Measurements from ENCODE around the gene CYP19A1.
A peak's percentile ranks its signal among the peaks of the same experiment; 100 is the strongest.

Gene CYP19A1

DNA sequence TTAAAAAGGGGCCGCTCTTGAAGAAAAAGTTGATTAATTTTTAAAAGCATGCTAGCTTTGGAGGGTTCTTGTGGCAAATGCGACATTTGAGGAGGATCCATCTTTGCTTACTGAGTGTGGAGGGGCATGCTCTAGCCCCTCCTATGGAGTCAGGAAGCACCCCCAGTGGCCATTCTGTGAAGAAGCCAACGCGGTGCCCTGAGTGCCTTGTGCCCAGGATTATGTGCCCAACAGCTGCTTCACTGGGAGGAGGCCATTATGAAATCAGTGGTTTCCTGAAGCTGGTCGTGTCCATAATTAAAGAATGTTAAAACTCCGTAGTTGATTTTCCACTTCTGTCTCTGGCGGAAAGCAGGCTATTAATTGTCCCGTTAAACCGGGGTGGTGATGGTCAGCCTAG lies 174.6 kb downstream of the CYP19A1 start:
- Histone ChIP-seq H3K4me1 (peaks cover 10 to 34% (median 14%) of the 10 kb centered on the region in 10 experiments), H3K36me3 (no peaks in the 10 kb centered on the region), H3K9ac (0 out of 22 replicates have a peak overlapping the region, but pooled peaks of 2 of the 11 experiments have one; percentile 36 to 41), H3K27ac (peak overlapping the region in 4 of 11 experiments; percentile 34 to 61 (median 41); a peak in 6 of 22 replicates), H3K9me3 (replicated peaks in 1 of 11) (no peaks in the 10 kb centered on the region), H4K20me1 (no peaks in the 10 kb centered on the region), H3K27me3 (no peaks in the 10 kb centered on the region), H3K4me2 (peak overlapping the region; percentile 34 to 89 (median 58)), H3K4me3 (no peak overlapping the region)
- TF ChIP-seq Cebpa-rat (IDR thresholded peaks at IDR 0.05): no peak

DNA sequence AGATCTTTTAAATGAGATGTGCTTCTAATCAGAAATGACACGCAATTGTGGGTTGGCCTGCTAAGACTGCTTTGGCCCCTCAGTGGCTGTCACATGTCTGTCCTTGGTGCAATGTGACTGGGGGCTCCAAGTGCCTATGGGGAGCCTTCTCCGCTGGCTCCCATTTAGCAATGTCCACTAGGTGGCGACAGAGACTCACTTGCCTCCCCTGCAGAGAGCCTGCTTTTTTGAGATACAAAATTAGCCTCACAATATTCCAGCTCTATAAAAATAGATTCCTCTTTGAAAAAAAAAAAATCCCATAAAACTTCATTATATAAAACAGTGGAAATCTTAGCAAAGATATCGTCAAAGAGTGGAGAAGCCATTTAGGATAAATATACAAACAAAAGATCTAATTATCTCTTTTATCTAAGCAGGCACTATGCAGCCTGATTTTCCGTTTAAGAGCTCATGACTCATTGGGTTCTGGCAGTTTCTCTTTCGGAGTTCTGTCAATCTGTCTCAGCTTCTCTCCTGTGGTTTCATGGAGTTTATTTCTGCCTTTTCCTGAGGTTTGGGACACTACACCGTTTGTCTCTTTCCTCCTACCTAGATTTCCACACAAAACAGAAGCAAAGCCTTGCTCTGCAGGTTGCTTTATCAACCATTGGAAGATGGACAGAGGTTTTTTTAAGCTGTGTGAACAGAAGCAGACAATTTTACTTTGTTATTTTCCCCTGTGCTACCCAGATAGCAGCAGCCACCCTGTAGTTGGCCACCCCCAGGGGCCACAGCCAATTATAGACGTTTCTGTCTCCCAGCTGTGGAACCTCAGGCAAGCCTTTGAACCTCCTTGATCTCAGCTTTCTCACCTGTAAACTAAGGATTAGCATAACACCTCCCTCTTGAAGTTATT lies 175.3 kb downstream of the CYP19A1 start:
- Histone ChIP-seq H3K4me1 (peaks cover 10 to 34% (median 14%) of the 10 kb centered on the region in 10 experiments), H3K4me3 (peak overlapping the region in 4 of 10 experiments; percentile 9 to 16 (median 10); a peak in 5 of 20 replicates), H3K9me3 (replicated peaks in 1 of 11) (no peaks in the 10 kb centered on the region), H3K27ac (peak overlapping the region in 10 of 11 experiments; percentile 3 to 61 (median 34); a peak in 16 of 22 replicates), H3K4me2 (peak overlapping the region; percentile 34 to 89 (median 58)), H3K36me3 (no peaks in the 10 kb centered on the region), H4K20me1 (no peaks in the 10 kb centered on the region), H3K9ac (peak overlapping the region in 10 of 11 experiments; percentile 2 to 54 (median 36); a peak in 12 of 22 replicates), H3K27me3 (no peaks in the 10 kb centered on the region)
- no peak for TF ChIP-seq Cebpa-rat (IDR thresholded peaks at IDR 0.05)

DNA sequence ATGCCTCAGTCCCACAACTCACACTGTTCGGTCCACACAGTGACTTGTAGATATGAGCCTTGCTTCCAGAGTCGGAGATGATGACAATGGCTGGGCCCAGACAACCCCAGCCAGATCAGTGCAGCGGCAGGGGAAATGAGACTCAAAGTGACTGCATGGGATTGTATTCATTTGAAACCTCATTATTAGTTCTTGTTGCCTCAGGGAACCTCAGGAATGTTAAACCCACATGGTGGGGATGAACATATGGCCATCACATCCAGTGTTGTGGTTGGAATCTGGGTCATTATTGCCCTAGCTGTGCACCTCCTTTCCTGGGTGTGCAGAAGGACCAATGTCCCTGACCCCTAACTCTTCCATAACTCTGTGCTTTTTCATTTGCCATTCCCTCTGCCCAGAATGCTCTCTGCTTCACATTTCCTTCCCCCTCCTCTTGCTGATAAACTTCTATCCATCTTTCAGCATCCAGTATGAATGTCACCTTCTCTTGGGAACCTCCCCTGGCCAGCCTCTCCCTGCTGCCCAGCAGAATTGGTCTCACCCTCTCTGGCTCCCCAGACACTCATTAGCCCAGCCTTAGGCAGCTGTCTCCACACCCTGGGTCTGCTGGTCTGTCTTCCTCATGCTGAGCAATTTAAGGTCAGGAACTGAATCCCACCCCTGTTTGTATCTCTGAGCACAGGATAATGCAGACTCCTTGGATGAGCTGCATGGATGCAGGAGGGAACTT lies 176.7 kb downstream of the CYP19A1 start:
- TF ChIP-seq Cebpa-rat (IDR thresholded peaks at IDR 0.05): no peak
- H3K27ac ChIP-seq: no peak overlapping the region
- H3K9me3 ChIP-seq (replicated peaks in 1 of 11): no peaks in the 10 kb centered on the region
- no peaks in the 10 kb centered on the region for H3K36me3 ChIP-seq
- no peaks in the 10 kb centered on the region for H4K20me1 ChIP-seq
- H3K4me3 ChIP-seq: no peak overlapping the region
- H3K4me2 ChIP-seq: no peak overlapping the region; a peak in 1 of 22 replicates
- no peaks in the 10 kb centered on the region for H3K27me3 ChIP-seq
- peaks cover 10 to 46% (median 14%) of the 10 kb centered on the region in 10 experiments for H3K4me1 ChIP-seq
- no peak overlapping the region for H3K9ac ChIP-seq

DNA sequence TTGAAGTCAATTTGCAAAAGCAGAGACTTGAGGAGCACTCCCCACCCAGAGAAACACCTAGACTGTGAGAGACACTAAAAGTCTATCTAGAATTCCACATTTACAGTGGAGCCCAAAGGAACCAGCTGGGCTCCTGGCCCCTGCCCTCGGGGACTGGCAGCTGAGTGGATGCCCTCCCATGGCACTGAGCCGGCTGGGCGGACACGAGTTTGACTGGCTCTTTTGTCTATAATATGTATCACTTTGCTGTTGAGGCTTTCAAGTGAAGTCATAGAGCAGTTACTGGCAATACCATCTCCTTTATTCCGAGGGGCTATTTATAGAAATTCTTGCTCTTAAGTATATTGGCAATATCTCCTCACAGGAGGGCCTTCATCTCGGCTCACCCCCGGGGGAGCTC lies 177.9 kb downstream of the CYP19A1 start:
- H3K9me3 ChIP-seq (replicated peaks in 1 of 11): no peaks in the 10 kb centered on the region
- no peak overlapping the region for H3K9ac ChIP-seq
- H3K4me2 ChIP-seq: no peak overlapping the region
- H4K20me1 ChIP-seq: no peaks in the 10 kb centered on the region; a peak in 1 of 22 replicates
- no peak overlapping the region for H3K27ac ChIP-seq
- no peaks in the 10 kb centered on the region for H3K27me3 ChIP-seq
- H3K4me3 ChIP-seq: no peak overlapping the region
- H3K36me3 ChIP-seq: no peaks in the 10 kb centered on the region
- H3K4me1 ChIP-seq: peaks cover 10 to 57% (median 14%) of the 10 kb centered on the region in 10 experiments
- no peak for TF ChIP-seq Cebpa-rat (IDR thresholded peaks at IDR 0.05)

Measured in BLaER1 treated with 17β-estradiol and CSF1 and Interleukin-3, amounts not matched to agents 10 nM and 100 nM (cell line).